Measurements from ENCODE around the gene HSD17B7. TPM values are rescaled to one million over a fixed set of nuclear protein-coding genes. Genes with fewer than 3 reads are reported as not detected.
A peak's percentile ranks its signal among the peaks of the same experiment; 100 is the strongest.

The HSD17B7 gene
- polyA plus RNA-seq, 1 donor (not counting 4 experiments of a cell fraction or from before 2014, with no cell fraction given): 44.7 TPM

GRCh38 chr1:162846256-162847212, 56.0 kb downstream of the HSD17B7 start:
- no peak overlapping the region for H3K4me2 ChIP-seq (ENCODE audit: control insufficient read depth, extremely low read depth, insufficient read depth, low read depth, low read length)
- no peaks in the 10 kb centered on the region for H3K36me3 ChIP-seq (ENCODE audit: control insufficient read depth in 2 of 2, extremely low read depth in 1 of 2, insufficient read depth in 2 of 2, low read length in 2 of 2)
- no peaks in the 10 kb centered on the region for H3K9me3 ChIP-seq (ENCODE audit: control insufficient read depth, low read depth, low read length)
- TF ChIP-seq CTCF (optimal IDR thresholded peaks at IDR 0.05 in 1 of 3, IDR thresholded peaks at IDR 0.05 in 1 of 3, conservative IDR thresholded peaks at IDR 0.05 in 1 of 3; ENCODE audit: extremely low read depth in 1 of 3, insufficient read depth in 2 of 3, low read length in 3 of 3) (no peak), EZH2 (IDR thresholded peaks at IDR 0.05; ENCODE audit: low read length) (no peak)
- dilution Hi-C loops (cut with MboI; ENCODE audit: extremely low pct_ligation_motif_present, low sequenced_read_pairs): no loop called here
- H4K20me1 ChIP-seq (ENCODE audit: control insufficient read depth, extremely low read depth, insufficient read depth, low read length): no peaks in the 10 kb centered on the region
- H3K27me3 ChIP-seq (ENCODE audit: control insufficient read depth, extremely low read depth, insufficient read depth, low read length): no peaks in the 10 kb centered on the region
- H3K27ac ChIP-seq (ENCODE audit: control insufficient read depth, insufficient read depth, low read length): no peak overlapping the region
- H3K79me2 ChIP-seq (ENCODE audit: control insufficient read depth, insufficient read depth, low read length): no peaks in the 10 kb centered on the region
- H2AFZ ChIP-seq (ENCODE audit: control insufficient read depth, low read length): no peak overlapping the region
- no peak overlapping the region for H3K4me3 ChIP-seq (ENCODE audit: control insufficient read depth in 2 of 3, extremely low read depth in 1 of 3, insufficient read depth in 2 of 3, low read depth in 1 of 3, low read length in 3 of 3)
- DNase-seq (ENCODE audit: low read depth, low spot score) (no peak), FAIRE-seq (no peak)
- H3K9ac ChIP-seq (ENCODE audit: control insufficient read depth, extremely low read depth, insufficient read depth, low read length): no peak overlapping the region
- H3K4me1 ChIP-seq (ENCODE audit: control insufficient read depth, extremely low read depth, insufficient read depth, low read length): no peaks in the 10 kb centered on the region
- no peaks in the 10 kb centered on the region for H3K9me1 ChIP-seq (ENCODE audit: control insufficient read depth, extremely low read depth, insufficient read depth, low read length)

- dilution Hi-C loops (cut with MboI; ENCODE audit: extremely low pct_ligation_motif_present, low sequenced_read_pairs): no loop called here
- Histone ChIP-seq H4K20me1 (ENCODE audit: control insufficient read depth, extremely low read depth, insufficient read depth, low read length) (no peaks in the 10 kb centered on the region), H3K4me1 (ENCODE audit: control insufficient read depth, extremely low read depth, insufficient read depth, low read length) (no peaks in the 10 kb centered on the region), H3K27me3 (ENCODE audit: control insufficient read depth, extremely low read depth, insufficient read depth, low read length) (no peaks in the 10 kb centered on the region), H3K9me3 (ENCODE audit: control insufficient read depth, low read depth, low read length) (no peaks in the 10 kb centered on the region), H2AFZ (ENCODE audit: control insufficient read depth, low read length) (no peak overlapping the region), H3K9ac (ENCODE audit: control insufficient read depth, extremely low read depth, insufficient read depth, low read length) (no peak overlapping the region), H3K4me3 (ENCODE audit: control insufficient read depth in 2 of 3, extremely low read depth in 1 of 3, insufficient read depth in 2 of 3, low read depth in 1 of 3, low read length in 3 of 3) (no peak overlapping the region), H3K27ac (ENCODE audit: control insufficient read depth, insufficient read depth, low read length) (no peak overlapping the region), H3K4me2 (ENCODE audit: control insufficient read depth, extremely low read depth, insufficient read depth, low read depth, low read length) (no peak overlapping the region), H3K9me1 (ENCODE audit: control insufficient read depth, extremely low read depth, insufficient read depth, low read length) (no peaks in the 10 kb centered on the region), H3K36me3 (ENCODE audit: control insufficient read depth in 2 of 2, extremely low read depth in 1 of 2, insufficient read depth in 2 of 2, low read length in 2 of 2) (no peaks in the 10 kb centered on the region), H3K79me2 (ENCODE audit: control insufficient read depth, insufficient read depth, low read length) (no peaks in the 10 kb centered on the region)
- TF ChIP-seq EZH2 (IDR thresholded peaks at IDR 0.05; ENCODE audit: low read length) (no peak), CTCF (optimal IDR thresholded peaks at IDR 0.05 in 1 of 3, IDR thresholded peaks at IDR 0.05 in 1 of 3, conservative IDR thresholded peaks at IDR 0.05 in 1 of 3; ENCODE audit: extremely low read depth in 1 of 3, insufficient read depth in 2 of 3, low read length in 3 of 3) (peak; percentile 76 to 89 (median 82))
- FAIRE-seq (peak; percentile 51), DNase-seq (ENCODE audit: low read depth, low spot score) (peak; percentile 61)
These were observed 57.4 kb downstream of the HSD17B7 start for GRCh38 chr1:162847839-162848453.

Data from keratinocyte (primary cell).